ENCODE data around the gene YWHAG. TPM values are rescaled to one million over a fixed set of nuclear protein-coding genes. Genes with fewer than 3 reads are reported as not detected.
"Not testable (repeated sequence)": the region's sequence is repeated elsewhere in the genome, so short reads cannot be mapped to it uniquely, and the experiment has no call there.

The YWHAG gene
- total and polyA plus RNA-seq, 12 donors = 50.5 to 309 (median 98.0) TPM

- no peak overlapping the region for H3K4me3 ChIP-seq
- no peak overlapping the region for H3K27ac ChIP-seq
- DNase-seq = no peak
- no peaks in the 10 kb centered on the region for H3K27me3 ChIP-seq
- TF ChIP-seq CTCF (IDR thresholded peaks at IDR 0.05) (no peak), POLR2A (IDR thresholded peaks at IDR 0.05) (no peak)
- intact Hi-C loops (cut with DNase I) = no loop called here
- WGBS, 4 donors = 86 to 94% (median 90%) methylated on average over 6 to 9 of the region's 9 CpGs
- H3K9me3 ChIP-seq (replicated peaks in 1 of 3) = no peaks in the 10 kb centered on the region
- H3K36me3 ChIP-seq (replicated peaks in 1 of 2) = no peaks in the 10 kb centered on the region
- peaks cover 19 to 23% of the 10 kb centered on the region in 2 donors for H3K4me1 ChIP-seq (replicated peaks in 1 of 2)
Observed at GRCh38 chr7:76394957-76395356, 36.2 kb upstream of the YWHAG start.

GRCh38 chr7:76393116-76394031 is 34.6 kb upstream of the YWHAG start:
- WGBS, 4 donors = 2 to 12% (median 2%) methylated on average over 8 to 99 of the region's 99 CpGs
- intact Hi-C loops (cut with DNase I) = no loop called here
- no peaks in the 10 kb centered on the region for H3K27me3 ChIP-seq
- peak in 2 of 6 experiments; percentile 12 to 22 for TF ChIP-seq CTCF (IDR thresholded peaks at IDR 0.05)
- TF ChIP-seq POLR2A (IDR thresholded peaks at IDR 0.05) = peak; percentile 67 to 83
- no peaks in the 10 kb centered on the region for H3K36me3 ChIP-seq (replicated peaks in 1 of 2)
- peak; percentile 95 to 97 (median 96) for DNase-seq
- peak overlapping the region; percentile 46 to 93 (median 81) for H3K27ac ChIP-seq
- peaks cover 23% of the 10 kb centered on the region in 2 donors for H3K4me1 ChIP-seq (replicated peaks in 1 of 2)
- H3K9me3 ChIP-seq (replicated peaks in 1 of 3) = no peaks in the 10 kb centered on the region
- H3K4me3 ChIP-seq = peak overlapping the region; percentile 3 to 68 (median 35)

GRCh38 chr7:76392531-76393115 is 33.8 kb upstream of the YWHAG start:
- Histone ChIP-seq H3K9me3 (replicated peaks in 1 of 3) (no peaks in the 10 kb centered on the region), H3K27me3 (no peaks in the 10 kb centered on the region), H3K36me3 (replicated peaks in 1 of 2) (no peaks in the 10 kb centered on the region), H3K27ac (peak overlapping the region; percentile 46 to 93 (median 81)), H3K4me3 (peak overlapping the region in 2 of 4 donors; percentile 42 to 68), H3K4me1 (replicated peaks in 1 of 2) (peaks cover 19 to 20% of the 10 kb centered on the region in 2 donors)
- no peak for DNase-seq
- WGBS, 4 donors = 33 to 56% (median 35%) methylated on average over 7 to 12 of the region's 12 CpGs
- TF ChIP-seq POLR2A (IDR thresholded peaks at IDR 0.05) (no peak), CTCF (IDR thresholded peaks at IDR 0.05) (no peak)
- intact Hi-C loops (cut with DNase I) = no loop called here

GRCh38 chr7:76390092-76390491 is 31.3 kb upstream of the YWHAG start:
- no peak overlapping the region for H3K27ac ChIP-seq
- no peak for DNase-seq
- H3K9me3 ChIP-seq (replicated peaks in 1 of 3) = no peaks in the 10 kb centered on the region
- H3K36me3 ChIP-seq (replicated peaks in 1 of 2) = no peaks in the 10 kb centered on the region
- H3K27me3 ChIP-seq = no peaks in the 10 kb centered on the region
- H3K4me1 ChIP-seq (replicated peaks in 1 of 2) = peaks cover 9 to 12% of the 10 kb centered on the region in 2 donors
- H3K4me3 ChIP-seq = no peak overlapping the region
- TF ChIP-seq CTCF (IDR thresholded peaks at IDR 0.05) (no peak), POLR2A (IDR thresholded peaks at IDR 0.05) (no peak)
- intact Hi-C loops (cut with DNase I) = no loop called here
- 80 to 100% (median 97%) methylated on average over 1 to 13 of the region's 13 CpGs for WGBS, 4 donors

- H3K27me3 ChIP-seq; H3K9me3 ChIP-seq (replicated peaks in 1 of 3); H3K36me3 ChIP-seq (replicated peaks in 1 of 2); intact Hi-C loops (cut with DNase I); H3K4me1 ChIP-seq (replicated peaks in 1 of 2); DNase-seq; H3K27ac ChIP-seq; H3K4me3 ChIP-seq: not testable (repeated sequence)
- WGBS, 4 donors = 96 to 100% (median 97%) methylated on average over 6 of the region's 6 CpGs
Observed at GRCh38 chr7:76387789-76388188, 29.0 kb upstream of the YWHAG start.
